H1 (cell line): Measurements from ENCODE around the gene ANKDD1A. TPM values are rescaled to one million over a fixed set of nuclear protein-coding genes. Genes with fewer than 3 reads are reported as not detected.

Source experiments
- CTCF ChIA-PET: fragments of 300-600 bp; sonication (Branson Sonifier 250); formaldehyde crosslinking; loops from one replicate; lab custom pipeline; 2021; ENCODE audit not compliant: partially characterized antibody; lab: Charles Lee
- POLR2A ChIA-PET: fragments of 300-600 bp; sonication (Branson Sonifier 250); formaldehyde crosslinking; loops from one replicate; lab custom pipeline; 2021; ENCODE audit warnings: inconsistent platforms; ENCODE audit not compliant: partially characterized antibody; lab: Charles Lee
- DNase-seq, 2 experiments: peaks; one replicate each; pipeline versions ENCODE4 v3.0.0 to v3.0.0-alpha.2; 2010 to 2022; ENCODE audit warnings: low spot score in 2 of 2, low read depth in 1 of 2, mixed read lengths in 1 of 2
- FAIRE-seq: peaks from 2 replicates; lab custom pipeline; 2011; peaks lifted over from hg19 to GRCh38; lab: Jason Lieb, UNC
- H2AFZ ChIP-seq: 2 replicates; pipeline ENCODE4 v1.8.1; 2012; ENCODE audit warnings: low read length, inconsistent platforms
- H2AK5ac ChIP-seq: 2 replicates; pipeline ENCODE4 v1.6.1; 2013; ENCODE audit warnings: low read depth, low read length
- H2BK120ac ChIP-seq: replicated peaks from 2 replicates; pipeline ENCODE3; 2013; ENCODE audit warnings: low read depth, low read length, inconsistent platforms
- H2BK12ac ChIP-seq: 2 replicates; pipeline ENCODE4 v1.6.1; 2013; ENCODE audit warnings: low read depth, low read length
- H2BK15ac ChIP-seq: 2 replicates; pipeline ENCODE4 v1.6.1; 2013; ENCODE audit warnings: low read length
- H2BK20ac ChIP-seq: 2 replicates; pipeline ENCODE4 v1.6.1; 2013; ENCODE audit warnings: low read length
- H2BK5ac ChIP-seq: 2 replicates; pipeline ENCODE4 v1.6.1; 2013; ENCODE audit warnings: low read depth, low read length
- H3K14ac ChIP-seq: 2 replicates; pipeline ENCODE4 v1.6.1; 2013; ENCODE audit warnings: inconsistent platforms; ENCODE audit not compliant: insufficient read length
- H3K18ac ChIP-seq: 2 replicates; pipeline ENCODE4 v1.6.1; 2013; ENCODE audit warnings: low read length; ENCODE audit errors: extremely low read depth
- H3K23ac ChIP-seq: 2 replicates; pipeline ENCODE4 v1.6.1; 2013; ENCODE audit warnings: inconsistent platforms; ENCODE audit not compliant: insufficient read length
- H3K23me2 ChIP-seq: 2 replicates; pipeline ENCODE4 v1.6.1; 2013; ENCODE audit warnings: low read depth, low read length
- H3K27ac ChIP-seq: 2 replicates; pipeline ENCODE4 v1.6.1; 2011; ENCODE audit warnings: low read depth, low read length, inconsistent platforms
- H3K27me3 ChIP-seq, 4 experiments: replicated peaks in 1 of 4; 1 replicate in 1 of 4; 2 replicates in 3 of 4; pipeline versions ENCODE4 v1.6.1 to v1.8.1; 2011 to 2013; ENCODE audit warnings: low read length in 3 of 4, mild to moderate bottlenecking in 3 of 4, inconsistent platforms in 2 of 4, mixed read lengths in 2 of 4, moderate library complexity in 1 of 4; ENCODE audit not compliant: control insufficient read depth in 3 of 4, insufficient read depth in 3 of 4; ENCODE audit errors: extremely low read depth in 1 of 4
- H3K36me3 ChIP-seq, 4 experiments: 2 replicates each; pipeline versions ENCODE4 v1.6.1 to v1.8.1; 2011 to 2013; ENCODE audit warnings: mild to moderate bottlenecking in 4 of 4, low read length in 3 of 4, moderate library complexity in 2 of 4, control low read depth in 1 of 4, inconsistent platforms in 1 of 4; ENCODE audit not compliant: insufficient read depth in 4 of 4, control insufficient read depth in 2 of 4
- H3K4ac ChIP-seq: replicated peaks from 2 replicates; pipeline ENCODE3; 2013; ENCODE audit warnings: low read length, low read depth, mixed read lengths, inconsistent platforms; ENCODE audit not compliant: insufficient read length
- H3K4me1 ChIP-seq, 4 experiments: replicated peaks in 1 of 4; 1 replicate in 1 of 4; 2 replicates in 3 of 4; pipeline versions ENCODE4 v1.6.1 to v1.8.1; 2011 to 2013; ENCODE audit warnings: low read length in 3 of 4, inconsistent platforms in 2 of 4, mixed read lengths in 1 of 4; ENCODE audit not compliant: insufficient read depth in 4 of 4, control insufficient read depth in 3 of 4
- H3K4me2 ChIP-seq, 2 experiments: 2 replicates each; pipeline versions ENCODE4 v1.6.1 to v1.8.1; 2011 to 2013; ENCODE audit warnings: low read depth in 2 of 2, low read length in 2 of 2, control low read depth in 1 of 2, inconsistent platforms in 1 of 2, mild to moderate bottlenecking in 1 of 2; ENCODE audit not compliant: insufficient read depth in 1 of 2
- H3K4me3 ChIP-seq, 4 experiments: fragments of 200-600, 300-600 bp in 1 of 4; sonication (generic), shearing (Covaris generic), sonication (Bioruptor Twin) in 1 of 4; 2 replicates each; pipeline versions ENCODE4 v1.5.1 to v1.8.1; 2011 to 2016; ENCODE audit warnings: low read length in 4 of 4, low read depth in 3 of 4, control low read depth in 2 of 4, inconsistent platforms in 2 of 4, mild to moderate bottlenecking in 2 of 4, mixed read lengths in 1 of 4, moderate library complexity in 1 of 4; ENCODE audit not compliant: insufficient read depth in 2 of 4; ENCODE audit errors: extremely low read depth in 1 of 4
- H3K56ac ChIP-seq: replicated peaks from 2 replicates; pipeline ENCODE3; 2013; ENCODE audit warnings: low read depth, mild to moderate bottlenecking, mixed read lengths, low read length, inconsistent platforms; ENCODE audit not compliant: insufficient read length
- H3K79me1 ChIP-seq: 2 replicates; pipeline ENCODE4 v1.6.1; 2013; ENCODE audit warnings: low read depth, low read length, control low read depth
- H3K79me2 ChIP-seq, 2 experiments: 2 replicates each; pipeline versions ENCODE4 v1.6.1 to v1.8.1; 2012 to 2013; ENCODE audit warnings: low read length in 2 of 2, mild to moderate bottlenecking in 2 of 2, inconsistent platforms in 1 of 2; ENCODE audit not compliant: insufficient read depth in 2 of 2, control insufficient read depth in 1 of 2
- H3K9ac ChIP-seq, 4 experiments: replicated peaks in 1 of 4; 1 replicate in 1 of 4; 2 replicates in 3 of 4; pipeline versions ENCODE4 v1.6.1 to v1.8.1; 2011 to 2013; ENCODE audit warnings: low read depth in 3 of 4, low read length in 3 of 4, control low read depth in 2 of 4, mild to moderate bottlenecking in 2 of 4, moderate library complexity in 2 of 4, inconsistent platforms in 1 of 4; ENCODE audit errors: extremely low read depth in 1 of 4
- H3K9me3 ChIP-seq, 2 experiments: 2 replicates each; pipeline versions ENCODE4 v1.6.1 to v1.8.1; 2012 to 2013; ENCODE audit warnings: mild to moderate bottlenecking in 2 of 2, moderate library complexity in 2 of 2, control low read depth in 1 of 2, inconsistent platforms in 1 of 2, low read depth in 1 of 2, low read length in 1 of 2, mixed read lengths in 1 of 2; ENCODE audit not compliant: insufficient read depth in 2 of 2
- H4K20me1 ChIP-seq, 2 experiments: replicated peaks in 1 of 2; 2 replicates each; pipeline versions ENCODE3 to v1.8.1; 2011 to 2013; ENCODE audit warnings: inconsistent platforms in 2 of 2, low read length in 2 of 2, mild to moderate bottlenecking in 1 of 2; ENCODE audit not compliant: insufficient read depth in 2 of 2, control insufficient read depth in 1 of 2
- H4K5ac ChIP-seq: 2 replicates; pipeline ENCODE4 v1.6.1; 2013; ENCODE audit warnings: low read length, low read depth, mixed read lengths, inconsistent platforms; ENCODE audit not compliant: insufficient read length
- H4K8ac ChIP-seq: 2 replicates; pipeline ENCODE4 v1.8.0; 2013; ENCODE audit warnings: mild to moderate bottlenecking, moderate library complexity, low read length, inconsistent platforms; ENCODE audit not compliant: insufficient read depth; ENCODE audit errors: extremely low read depth
- H4K91ac ChIP-seq: replicated peaks from 2 replicates; pipeline ENCODE3; 2013; ENCODE audit warnings: low read length, mixed read lengths, inconsistent platforms; ENCODE audit not compliant: insufficient read length
- ASH2L ChIP-seq: fragments of 200-600, 300-600 bp; sonication (generic); IDR thresholded peaks from one replicate; pipeline ENCODE4 v1.7.1; 2017; ENCODE audit warnings: low read length
- BCL11A ChIP-seq, 2 experiments: IDR thresholded peaks; one replicate each; pipeline ENCODE4 v1.6.1; 2011; ENCODE audit warnings: low read depth in 2 of 2, low read length in 2 of 2, mild to moderate bottlenecking in 2 of 2
- BRCA1 ChIP-seq: IDR thresholded peaks from 2 replicates; pipeline ENCODE4 v1.6.1; 2012; ENCODE audit warnings: low read depth, low read length, improper control_type of control experiment
- CBX5 ChIP-seq: fragments of 300-800, 300-1000 bp; sonication (generic); IDR thresholded peaks from 2 replicates; pipeline ENCODE4 v1.7.1; 2016; ENCODE audit warnings: antibody characterized with exemption, low read length, low read depth
- CEBPB ChIP-seq: IDR thresholded peaks from 2 replicates; pipeline ENCODE4 v1.6.1; 2012; ENCODE audit warnings: low read depth, low read length
- CREB1 ChIP-seq: IDR thresholded peaks from 2 replicates; pipeline ENCODE4 v1.6.1; 2012; ENCODE audit warnings: inconsistent platforms
- CTCF ChIP-seq, 3 experiments: IDR thresholded peaks; 1 replicate in 2 of 3; 2 replicates in 1 of 3; pipeline versions ENCODE4 v1.5.1 to v1.6.1; 2011; ENCODE audit warnings: low read length in 3 of 3, mild to moderate bottlenecking in 3 of 3, inconsistent platforms in 2 of 3, low read depth in 1 of 3, moderate library complexity in 1 of 3; ENCODE audit not compliant: insufficient read depth in 1 of 3; ENCODE audit errors: control extremely low read depth in 1 of 3
- EZH2 ChIP-seq: fragments of 200-600 bp; sonication (generic); IDR thresholded peaks from 2 replicates; pipeline ENCODE4 v1.7.1; 2012; ENCODE audit warnings: low read depth, mild to moderate bottlenecking, moderate library complexity, low read length, inconsistent platforms; ENCODE audit not compliant: severe bottlenecking
- SAP30 ChIP-seq: fragments of 300-600 bp; sonication (generic); IDR thresholded peaks from 2 replicates; pipeline ENCODE4 v1.7.1; 2012; ENCODE audit warnings: low read length, moderate library complexity, mild to moderate bottlenecking, inconsistent platforms; ENCODE audit not compliant: insufficient read depth, insufficient replicate concordance
- SP4 ChIP-seq: IDR thresholded peaks from 2 replicates; pipeline ENCODE4 v1.6.1; 2012; ENCODE audit warnings: low read length, inconsistent platforms
- TAF7 ChIP-seq: optimal IDR thresholded peaks from 2 replicates; pipeline ENCODE3; 2011; ENCODE audit warnings: low read depth, mild to moderate bottlenecking, inconsistent platforms, low read length, moderate library complexity, borderline replicate concordance
- WGBS, 2 experiments: shearing (Covaris generic) in 1 of 2; methylation state at CpG; one replicate each; pipeline versions ENCODE4 v1.1.6 to v1.1.7; 2013 to 2015; ENCODE audit warnings: low lambda C conversion rate in 2 of 2, mixed read lengths in 2 of 2, inconsistent platforms in 1 of 2, low coverage in 1 of 2, missing lambda C conversion rate in 1 of 2; ENCODE audit not compliant: insufficient replicate concordance in 2 of 2, insufficient coverage in 1 of 2, insufficient read length in 1 of 2; ENCODE audit errors: extremely low coverage in 1 of 2, missing lambda C conversion rate in 1 of 2; 5-methylcytosine and 5-hydroxymethylcytosine counted together
- polyA plus RNA-seq, 7 experiments: library from polyadenylated mRNA; depleted of rRNA in 3 of 7; stranded (reverse) in 5 of 7; unstranded in 2 of 7; fragments of >200 nt in 5 of 7; fragments of 200-250 nt in 2 of 7; gene quantifications; 1 replicate in 5 of 7; 2 replicates in 1 of 7; 4 replicates in 1 of 7; pipeline versions ENCODE4 v1.2.1 to v1.2.3, GENCODE V29; 2011 to 2013; ENCODE audit warnings: missing spikeins in 2 of 7, mixed read lengths in 2 of 7
- total RNA-seq: library from RNA; stranded (reverse); fragmentation: NEBNext Ultra II Directional; extraction: Animal tissue kit (Norgen Biotek cat#: 25700); gene quantifications from 2 replicates; pipeline ENCODE4 v1.2.1, GENCODE V29; 2021

Gene ANKDD1A
- total and polyA plus RNA-seq, 2 of the 8 experiments (the other 6 are each of a cell fraction or from before 2014, with no cell fraction given): 4.1 to 5.0 TPM

- Histone ChIP-seq H2BK5ac (peak overlapping the region; percentile 79), H2BK20ac (no peak overlapping the region; the same call in 1 of the 2 replicates), H3K79me1 (peaks cover 21% of the 10 kb centered on the region), H4K20me1 (peaks cover 0 to 12% of the 10 kb centered on the region in 2 experiments), H4K8ac (no peak overlapping the region), H2BK12ac (no peak overlapping the region), H3K4me2 (peak overlapping the region in 1 of 2 experiments; percentile 36; a peak in 3 of 4 replicates), H4K91ac (no peak overlapping the region), H3K18ac (peak overlapping the region; percentile 22; the same call in 1 of the 2 replicates), H3K27ac (0 out of 2 replicates have a peak overlapping the region, but pooled peaks have one; percentile 21), H3K23me2 (no peaks in the 10 kb centered on the region), H3K4me1 (peaks cover 5 to 30% (median 19%) of the 10 kb centered on the region in 4 experiments), H4K5ac (no peak overlapping the region), H2AFZ (no peak overlapping the region), H3K79me2 (peaks cover 0 to 19% of the 10 kb centered on the region in 2 experiments; a peak in 2 of 4 replicates), H2BK15ac (no peak overlapping the region), H3K56ac (no peak overlapping the region), H3K4ac (peak overlapping the region; percentile 10), H2AK5ac (no peak overlapping the region), H3K4me3 (no peak overlapping the region; a peak in 1 of 8 replicates), H3K27me3 (no peaks in the 10 kb centered on the region), H3K9me3 (no peaks in the 10 kb centered on the region), H2BK120ac (no peak overlapping the region), H3K23ac (no peak overlapping the region), H3K36me3 (peaks cover 9 to 18% (median 16%) of the 10 kb centered on the region in 4 experiments; a peak in 6 of 8 replicates), H3K14ac (no peak overlapping the region), H3K9ac (no peak overlapping the region; a peak in 1 of 7 replicates)
- peak; percentile 42 for FAIRE-seq
- no peak for DNase-seq
- WGBS, 2 experiments: 59% methylated on average over 4 of the region's 4 CpGs; no CpG with 5 or more reads in 1 of the 2 experiments
- POLR2A ChIA-PET: interaction anchor here (0.7 to 1.7 kb wide), 14 partner anchors 11 to 162 kb away, joined by 3 to 10 read pairs (median 4); partner anchors contain the start of gene PIF1
- CTCF ChIA-PET: interaction anchor here (0.6 to 2.9 kb wide), 9 partner anchors 9 to 87 kb away, joined by 3 to 10 read pairs (median 3); no protein-coding TSS in a partner anchor
- TF ChIP-seq BCL11A (IDR thresholded peaks at IDR 0.05; ENCODE audit: low read depth in 2 of 2, low read length in 2 of 2): no peak
- no peak for TF ChIP-seq SP4
- TF ChIP-seq CEBPB: no peak
- TF ChIP-seq BRCA1: no peak
- TF ChIP-seq TAF7: no peak
- no peak for TF ChIP-seq ASH2L
- no peak for TF ChIP-seq SAP30
- TF ChIP-seq CBX5: no peak
- no peak for TF ChIP-seq CTCF (IDR thresholded peaks at IDR 0.05; ENCODE audit: control extremely low read depth in 1 of 3, insufficient read depth in 1 of 3, low read depth in 1 of 3, low read length in 3 of 3)
- TF ChIP-seq CREB1: no peak
- TF ChIP-seq EZH2: no peak
Measured at GRCh38 chr15:64861960-64862359, 49.7 kb upstream of the ANKDD1A start.
